Gastrocnemius medialis (tissue), 4 donors: ENCODE data around the gene ACHE. TPM values are rescaled to one million over a fixed set of nuclear protein-coding genes. Genes with fewer than 3 reads are reported as not detected.

Experiments used
- ATAC-seq, 2 donors: fragments of 150-250 bp; one replicate each; pipeline ENCODE4 v1.9.1; 2016
- DNase-seq, 2 donors: peaks; one replicate each; pipeline ENCODE4 v3.0.0-alpha.2; 2019
- H3K27ac ChIP-seq, 4 donors: fragments of 200-600 bp; sonication (generic); 1 replicate in 1 of 4; 2 replicates in 3 of 4; pipeline ENCODE4 v1.5.1; 2016 to 2018; ENCODE audit warnings: mild to moderate bottlenecking in 2 of 4, moderate library complexity in 1 of 4
- H3K27me3 ChIP-seq, 3 donors: fragments of 200-600 bp; sonication (generic) in 2 of 3; 1 replicate in 1 of 3; 2 replicates in 2 of 3; pipeline versions ENCODE4 v1.5.1 to v1.6.0; 2016 to 2019; ENCODE audit warnings: mild to moderate bottlenecking in 1 of 3, moderate library complexity in 1 of 3
- H3K36me3 ChIP-seq, 2 donors: fragments of 200-600 bp; sonication (generic) in 1 of 2; one replicate each; pipeline ENCODE4 v1.5.1; 2017 to 2018
- H3K4me1 ChIP-seq, 2 donors: fragments of 200-600 bp; sonication (generic) in 1 of 2; one replicate each; pipeline ENCODE4 v1.5.1; 2016 to 2017; ENCODE audit warnings: mild to moderate bottlenecking in 2 of 2
- H3K4me3 ChIP-seq, 4 donors: fragments of 200-600 bp; sonication (generic) in 3 of 4; 1 replicate in 1 of 4; 2 replicates in 3 of 4; pipeline ENCODE4 v1.5.1; 2016 to 2019; ENCODE audit warnings: mild to moderate bottlenecking in 2 of 4
- H3K9me3 ChIP-seq, 3 donors: fragments of 200-600 bp; sonication (generic) in 2 of 3; 1 replicate in 1 of 3; 2 replicates in 2 of 3; pipeline ENCODE4 v1.5.1; 2016 to 2019
- POLR2A ChIP-seq, 2 donors: fragments of 450-650 bp; IDR thresholded peaks; one replicate each; pipeline ENCODE4 v1.6.1; 2017; ENCODE audit warnings: antibody characterized with exemption in 2 of 2, mild to moderate bottlenecking in 2 of 2, moderate library complexity in 2 of 2
- in situ Hi-C, 4 donors: fragments of 200-750 bp; cut with MboI; loops; one replicate each; pipeline versions ENCODE4 v1.15.0 to v1.8.0; 2017; ENCODE audit warnings: low sequenced_read_pairs in 4 of 4
- intact Hi-C: fragments of 100-400 bp; cut with DNase I; formaldehyde crosslinking; loops from one replicate; pipeline ENCODE4 v1.15.1; 2023; ENCODE audit warnings: low total_unique reads
- total RNA-seq, 4 donors: library from RNA; depleted of rRNA; stranded (reverse); fragments of >200 nt; gene quantifications; one replicate each; pipeline versions ENCODE4 v1.1.0 to v1.2.3, GENCODE V29; 2016
- TF ChIP-seq, protein P1 (sequence below), 5 experiments: fragments of 450-650 bp in 3 of 5; fragments of 200-600 bp in 2 of 5; sonication (generic) in 2 of 5; IDR thresholded peaks in 4 of 5; conservative IDR thresholded peaks in 1 of 5; 1 replicate in 4 of 5; 2 replicates in 1 of 5; pipeline ENCODE4 v1.5.1; 2016 to 2019; ENCODE audit warnings: antibody characterized with exemption in 5 of 5, mild to moderate bottlenecking in 3 of 5, moderate library complexity in 3 of 5

ACHE gene
- total RNA-seq, 4 donors from 2014 or later = 6.5 to 59.5 (median 11.4) TPM

DNA sequence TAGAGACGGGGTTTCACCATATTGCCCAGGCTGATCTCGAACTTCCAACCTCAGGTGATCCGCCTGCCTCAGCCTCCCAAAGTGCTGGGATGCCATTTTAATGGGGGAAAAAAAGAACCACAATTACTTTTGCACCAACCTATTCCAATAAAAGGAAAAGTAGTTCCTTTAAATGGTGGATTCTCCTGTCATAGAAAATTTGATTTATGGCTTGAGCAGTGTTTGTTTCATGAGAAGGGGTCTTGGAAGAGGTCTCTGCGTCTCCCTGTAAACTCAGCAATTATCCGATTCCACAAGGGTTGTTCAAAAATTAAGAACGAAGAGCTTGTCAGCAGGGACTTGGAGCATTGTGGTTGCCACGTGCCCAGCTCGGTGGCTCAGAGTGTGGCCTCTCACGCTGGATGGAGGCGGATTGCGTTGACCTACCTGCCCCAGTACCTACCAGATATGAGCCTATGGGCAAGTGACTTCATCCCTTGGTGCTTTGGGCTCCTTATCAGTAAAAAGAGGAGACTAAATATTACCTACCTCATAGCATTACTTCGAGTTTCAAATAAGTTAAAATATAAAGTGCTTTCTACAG, 31.3 kb downstream of the ACHE start:
- intact Hi-C loops = loop anchor here (10.0 kb wide), 1 partner anchor 250 kb away; the partner anchor contains the start of gene MOSPD3
- ATAC-seq = no peak
- in situ Hi-C loops = loop anchor here in 3 of 4 donors (10.0 to 25.0 kb wide), 5 partner anchors 152 to 427 kb away; partner anchors contain the start of genes POP7 (in 2 of the 3), SPACDR (in 2 of the 3), EPO (in 1 of the 3) and FBXO24 (in 1 of the 3)
- Histone ChIP-seq H3K4me3 (no peak overlapping the region), H3K9me3 (no peaks in the 10 kb centered on the region), H3K36me3 (no peaks in the 10 kb centered on the region), H3K4me1 (peaks cover 3 to 18% of the 10 kb centered on the region in 2 donors), H3K27ac (no peak overlapping the region), H3K27me3 (peaks cover 3 to 7% (median 7%) of the 10 kb centered on the region in 3 donors)
- DNase-seq = no peak
- no peak for TF ChIP-seq POLR2A (IDR thresholded peaks at IDR 0.05)
- TF ChIP-seq, protein P1, sequence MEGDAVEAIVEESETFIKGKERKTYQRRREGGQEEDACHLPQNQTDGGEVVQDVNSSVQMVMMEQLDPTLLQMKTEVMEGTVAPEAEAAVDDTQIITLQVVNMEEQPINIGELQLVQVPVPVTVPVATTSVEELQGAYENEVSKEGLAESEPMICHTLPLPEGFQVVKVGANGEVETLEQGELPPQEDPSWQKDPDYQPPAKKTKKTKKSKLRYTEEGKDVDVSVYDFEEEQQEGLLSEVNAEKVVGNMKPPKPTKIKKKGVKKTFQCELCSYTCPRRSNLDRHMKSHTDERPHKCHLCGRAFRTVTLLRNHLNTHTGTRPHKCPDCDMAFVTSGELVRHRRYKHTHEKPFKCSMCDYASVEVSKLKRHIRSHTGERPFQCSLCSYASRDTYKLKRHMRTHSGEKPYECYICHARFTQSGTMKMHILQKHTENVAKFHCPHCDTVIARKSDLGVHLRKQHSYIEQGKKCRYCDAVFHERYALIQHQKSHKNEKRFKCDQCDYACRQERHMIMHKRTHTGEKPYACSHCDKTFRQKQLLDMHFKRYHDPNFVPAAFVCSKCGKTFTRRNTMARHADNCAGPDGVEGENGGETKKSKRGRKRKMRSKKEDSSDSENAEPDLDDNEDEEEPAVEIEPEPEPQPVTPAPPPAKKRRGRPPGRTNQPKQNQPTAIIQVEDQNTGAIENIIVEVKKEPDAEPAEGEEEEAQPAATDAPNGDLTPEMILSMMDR (IDR thresholded peaks at IDR 0.05 in 4 of 5, conservative IDR thresholded peaks at IDR 0.05 in 1 of 5) = no peak

DNA sequence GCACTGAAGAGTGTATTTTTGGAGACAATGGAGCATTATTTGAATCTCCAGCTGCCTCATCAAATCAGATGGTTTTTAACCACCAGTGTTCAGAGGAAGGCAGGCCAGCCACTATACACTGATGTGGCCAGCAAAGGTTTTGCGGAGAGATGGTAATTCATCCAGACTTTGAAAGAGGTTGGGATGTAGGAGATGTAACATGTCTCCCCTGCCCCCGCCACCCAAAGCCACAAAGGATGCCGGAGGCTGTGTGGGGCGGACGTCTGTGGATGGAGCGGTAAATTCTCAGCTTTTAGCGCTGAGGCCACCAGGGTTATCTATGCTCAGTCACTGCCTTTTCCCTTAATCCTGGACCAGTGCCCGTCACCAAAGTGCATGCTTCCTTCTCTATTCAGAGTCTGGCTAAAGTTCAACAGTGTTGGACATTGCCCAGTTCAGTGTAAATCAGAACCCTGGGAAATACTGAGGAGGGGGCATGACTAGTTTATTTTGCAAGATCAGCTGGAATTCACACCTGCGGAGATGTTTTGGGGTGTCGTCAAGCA, 32.2 kb downstream of the ACHE start:
- DNase-seq (no peak), ATAC-seq (no peak)
- in situ Hi-C loops = loop anchor here in 3 of 4 donors (10.0 to 25.0 kb wide), 5 partner anchors 151 to 426 kb away; partner anchors contain the start of genes POP7 (in 2 of the 3), SPACDR (in 2 of the 3), EPO (in 1 of the 3) and FBXO24 (in 1 of the 3)
- Histone ChIP-seq H3K4me1 (peaks cover 3 to 18% of the 10 kb centered on the region in 2 donors), H3K27ac (no peak overlapping the region), H3K9me3 (no peaks in the 10 kb centered on the region), H3K4me3 (no peak overlapping the region), H3K27me3 (peaks cover 3 to 7% (median 7%) of the 10 kb centered on the region in 3 donors), H3K36me3 (no peaks in the 10 kb centered on the region)
- intact Hi-C loops = loop anchor here (10.0 kb wide), 1 partner anchor 249 kb away; the partner anchor contains the start of gene MOSPD3
- TF ChIP-seq, protein P1 (IDR thresholded peaks at IDR 0.05 in 4 of 5, conservative IDR thresholded peaks at IDR 0.05 in 1 of 5) = no peak
- TF ChIP-seq POLR2A (IDR thresholded peaks at IDR 0.05) = no peak

DNA sequence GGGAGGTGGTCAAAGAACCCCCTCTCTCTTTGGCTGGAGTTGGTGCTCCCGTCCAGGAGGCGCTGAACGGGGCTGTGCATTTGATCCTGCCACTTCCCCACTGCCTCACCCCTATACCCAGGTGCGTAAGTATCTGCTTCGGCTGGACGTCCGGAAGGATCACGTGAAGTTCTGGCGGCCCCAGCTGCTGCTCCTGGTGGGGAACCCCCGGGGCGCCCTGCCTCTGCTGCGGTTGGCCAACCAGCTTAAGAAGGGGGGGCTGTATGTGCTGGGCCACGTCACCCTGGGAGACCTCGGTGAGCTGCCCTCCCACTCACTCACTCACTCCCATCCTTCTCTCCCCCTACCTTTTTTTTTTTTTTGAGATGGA, 34.1 kb downstream of the ACHE start:
- H3K9me3 ChIP-seq = no peaks in the 10 kb centered on the region
- no peaks in the 10 kb centered on the region for H3K36me3 ChIP-seq
- no peak for DNase-seq
- H3K27me3 ChIP-seq = peaks cover 0 to under 1% (median 0%) of the 10 kb centered on the region in 3 donors
- no peak overlapping the region for H3K27ac ChIP-seq
- intact Hi-C loops (loop anchor here (10.0 kb wide), 1 partner anchor 247 kb away; the partner anchor contains the start of gene MOSPD3), in situ Hi-C loops (loop anchor here in 3 of 4 donors (10.0 to 25.0 kb wide), 5 partner anchors 149 to 424 kb away; partner anchors contain the start of genes POP7 (in 2 of the 3), SPACDR (in 2 of the 3), EPO (in 1 of the 3) and FBXO24 (in 1 of the 3))
- peaks cover 1 to 10% of the 10 kb centered on the region in 2 donors for H3K4me1 ChIP-seq
- H3K4me3 ChIP-seq = no peak overlapping the region
- no peak for ATAC-seq
- TF ChIP-seq, protein P1 (IDR thresholded peaks at IDR 0.05 in 4 of 5, conservative IDR thresholded peaks at IDR 0.05 in 1 of 5) = no peak
- no peak for TF ChIP-seq POLR2A (IDR thresholded peaks at IDR 0.05)

DNA sequence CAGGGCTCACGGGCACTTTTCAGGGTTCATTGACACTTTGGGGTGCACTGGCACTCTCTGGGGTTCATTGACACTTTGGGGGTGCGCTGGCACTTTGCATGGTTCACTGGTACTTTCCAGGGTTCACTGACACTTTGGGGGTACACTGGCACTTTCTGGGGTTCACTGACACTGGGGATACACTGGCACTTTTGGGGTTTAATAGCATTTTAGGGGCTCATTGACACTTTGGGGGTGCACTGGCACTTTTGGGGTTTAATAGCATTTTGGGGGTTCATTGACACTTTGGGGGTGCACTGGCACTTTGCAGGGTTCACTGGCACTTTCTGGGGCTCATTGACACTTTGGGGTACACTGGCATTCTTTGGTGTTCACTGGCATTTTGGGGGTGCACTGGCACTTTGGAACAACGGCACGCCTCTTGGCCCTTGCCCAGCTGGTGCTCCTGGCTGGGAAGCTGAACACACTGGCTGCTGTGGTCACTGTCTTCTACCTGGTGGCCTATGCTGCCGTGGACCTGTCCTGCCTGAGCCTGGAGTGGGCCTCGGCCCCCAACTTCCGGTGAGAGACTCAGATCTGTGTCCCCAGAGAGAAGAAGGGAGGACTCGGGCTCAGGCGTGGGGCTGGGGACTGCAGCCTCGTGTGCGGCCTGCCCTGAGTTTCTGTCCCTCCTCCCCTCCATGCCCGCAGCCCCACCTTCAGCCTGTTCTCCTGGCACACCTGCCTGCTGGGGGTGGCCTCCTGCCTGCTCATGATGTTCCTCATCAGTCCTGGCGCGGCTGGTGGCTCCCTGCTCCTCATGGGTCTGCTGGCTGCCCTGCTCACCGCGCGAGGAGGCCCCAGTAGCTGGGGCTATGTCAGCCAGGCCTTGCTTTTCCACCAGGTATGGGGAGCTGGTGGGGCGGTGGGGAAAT, 34.7 kb downstream of the ACHE start:
- H3K4me3 ChIP-seq = no peak overlapping the region
- DNase-seq = no peak
- H3K36me3 ChIP-seq = no peaks in the 10 kb centered on the region
- no peaks in the 10 kb centered on the region for H3K9me3 ChIP-seq
- no peak for ATAC-seq
- no peak overlapping the region for H3K27ac ChIP-seq
- in situ Hi-C loops (loop anchor here in 3 of 4 donors (10.0 to 25.0 kb wide), 5 partner anchors 149 to 424 kb away; partner anchors contain the start of genes POP7 (in 2 of the 3), SPACDR (in 2 of the 3), EPO (in 1 of the 3) and FBXO24 (in 1 of the 3)), intact Hi-C loops (loop anchor here (10.0 kb wide), 1 partner anchor 246 kb away; the partner anchor contains the start of gene MOSPD3)
- no peaks in the 10 kb centered on the region for H3K27me3 ChIP-seq
- H3K4me1 ChIP-seq = peaks cover 0 to 4% of the 10 kb centered on the region in 2 donors
- TF ChIP-seq, protein P1 (IDR thresholded peaks at IDR 0.05 in 4 of 5, conservative IDR thresholded peaks at IDR 0.05 in 1 of 5) = no peak
- TF ChIP-seq POLR2A (IDR thresholded peaks at IDR 0.05) = no peak
